Muscle of leg (tissue), 11 donors: ENCODE results near the gene SLC26A2. TPM values are rescaled to one million over a fixed set of nuclear protein-coding genes. Genes with fewer than 3 reads are reported as not detected.

Source experiments
- DNase-seq: peaks from one replicate; pipeline ENCODE4 v3.0.0; 2013
- H3K27ac ChIP-seq: one replicate; pipeline ENCODE4 v1.5.1; 2013; ENCODE audit warnings: mild to moderate bottlenecking, low read length, control low read depth
- H3K27me3 ChIP-seq: one replicate; pipeline ENCODE4 v1.6.1; 2013; ENCODE audit warnings: low read length; ENCODE audit not compliant: control insufficient read depth, insufficient read depth
- H3K36me3 ChIP-seq: one replicate; pipeline ENCODE4 v1.6.1; 2013; ENCODE audit warnings: low read length; ENCODE audit not compliant: control insufficient read depth, insufficient read depth
- H3K4me1 ChIP-seq: one replicate; pipeline ENCODE4 v1.6.1; 2013; ENCODE audit warnings: low read length; ENCODE audit not compliant: control insufficient read depth, insufficient read depth
- H3K4me3 ChIP-seq: one replicate; pipeline ENCODE4 v1.5.1; 2013; ENCODE audit warnings: low read length, control low read depth
- H3K9me3 ChIP-seq: replicated peaks from 2 replicates; pipeline ENCODE4 v1.6.1; 2013; ENCODE audit warnings: low read depth, low read length; ENCODE audit not compliant: control insufficient read depth
- WGBS: methylation state at CpG from one replicate; pipeline ENCODE4 v1.1.5; 2013; ENCODE audit warnings: missing lambda C conversion rate; ENCODE audit not compliant: insufficient coverage; 5-methylcytosine and 5-hydroxymethylcytosine counted together
- polyA plus RNA-seq, 8 donors: library from polyadenylated mRNA; unstranded; fragments of 120-200 nt; gene quantifications; one replicate each; pipeline versions ENCODE4 v1.2.1 to v1.2.3, GENCODE V29; 2013; ENCODE audit warnings: inconsistent platforms in 1 of 8, low replicate concordance in 1 of 8; ENCODE audit not compliant: insufficient read length in 8 of 8, insufficient read depth in 1 of 8
- total RNA-seq: library from RNA; stranded (reverse); fragments of 120-200 nt; gene quantifications from one replicate; pipeline ENCODE4 v1.2.4, GENCODE V29; 2013

SLC26A2 gene
- total and polyA plus RNA-seq, 9 donors: 8.6 to 14.5 (median 10.4) TPM

DNA sequence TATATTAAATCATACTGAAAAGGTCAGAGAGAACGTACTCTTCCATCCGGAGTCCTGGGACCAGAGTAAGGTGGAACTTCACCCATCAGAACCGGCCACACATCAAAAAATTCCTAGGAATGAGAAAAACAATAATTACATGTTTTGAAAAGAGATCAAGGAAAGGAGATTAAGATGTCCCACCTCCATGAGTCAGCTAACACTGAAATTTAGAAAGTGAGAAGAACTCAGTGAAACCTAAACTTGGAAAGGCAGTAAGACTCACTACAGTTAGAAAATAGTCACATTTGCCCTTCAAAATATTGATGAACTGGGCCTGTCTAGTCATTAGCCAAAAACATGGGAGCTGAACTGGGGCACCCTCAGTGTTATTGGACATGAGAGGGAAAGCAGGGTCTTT is 39.0 kb upstream of the SLC26A2 start:
- no CpG with 5 or more reads among the region's 3 CpGs for whole genome bisulfite sequencing
- Histone ChIP-seq H3K9me3 (no peaks in the 10 kb centered on the region), H3K4me3 (no peak overlapping the region), H3K36me3 (no peaks in the 10 kb centered on the region), H3K27me3 (no peaks in the 10 kb centered on the region), H3K27ac (no peak overlapping the region), H3K4me1 (no peaks in the 10 kb centered on the region)
- DNase-seq: no peak

GRCh38 chr5:149922950-149923349 is 37.6 kb upstream of the SLC26A2 start:
- H3K36me3 ChIP-seq: no peaks in the 10 kb centered on the region
- no peaks in the 10 kb centered on the region for H3K9me3 ChIP-seq
- H3K27me3 ChIP-seq: no peaks in the 10 kb centered on the region
- WGBS: 81% methylated on average over 5 of the region's 6 CpGs
- no peak for DNase-seq
- no peaks in the 10 kb centered on the region for H3K4me1 ChIP-seq
- no peak overlapping the region for H3K27ac ChIP-seq
- no peak overlapping the region for H3K4me3 ChIP-seq

GRCh38 chr5:149924486-149924885 is 36.1 kb upstream of the SLC26A2 start:
- DNase-seq: no peak
- Histone ChIP-seq H3K4me3 (no peak overlapping the region), H3K36me3 (no peaks in the 10 kb centered on the region), H3K27me3 (no peaks in the 10 kb centered on the region), H3K9me3 (no peaks in the 10 kb centered on the region), H3K27ac (no peak overlapping the region), H3K4me1 (no peaks in the 10 kb centered on the region)
- WGBS: 79% methylated on average over 3 of the region's 5 CpGs

- Histone ChIP-seq H3K27me3 (peaks cover 10% of the 10 kb centered on the region), H3K27ac (no peak overlapping the region), H3K4me3 (no peak overlapping the region), H3K36me3 (no peaks in the 10 kb centered on the region), H3K4me1 (no peaks in the 10 kb centered on the region), H3K9me3 (no peaks in the 10 kb centered on the region)
- 67% methylated on average over 5 of the region's 6 CpGs for WGBS
- peak; percentile 12 for DNase-seq
Observed at GRCh38 chr5:149930043-149930748, 30.4 kb upstream of the SLC26A2 start.

- H3K27ac ChIP-seq: no peak overlapping the region
- no CpG with 5 or more reads among the region's 7 CpGs for WGBS
- H3K4me3 ChIP-seq: no peak overlapping the region
Observed at GRCh38 chr5:149930749-149931574, 29.6 kb upstream of the SLC26A2 start.

GRCh38 chr5:149931992-149932436 is 28.5 kb upstream of the SLC26A2 start:
- Histone ChIP-seq H3K36me3 (no peaks in the 10 kb centered on the region), H3K27ac (peak overlapping the region; percentile 10), H3K4me3 (no peak overlapping the region), H3K4me1 (no peaks in the 10 kb centered on the region), H3K27me3 (peaks cover 13% of the 10 kb centered on the region), H3K9me3 (no peaks in the 10 kb centered on the region)
- WGBS: 80% methylated on average over 1 of the region's 14 CpGs
- DNase-seq: no peak

More at GRCh38 chr5:149930749-149931574, 29.6 kb upstream of the SLC26A2 start:
- no peak for DNase-seq
- H3K4me1 ChIP-seq: no peaks in the 10 kb centered on the region
- H3K36me3 ChIP-seq: no peaks in the 10 kb centered on the region
- no peaks in the 10 kb centered on the region for H3K9me3 ChIP-seq
- H3K27me3 ChIP-seq: peaks cover 13% of the 10 kb centered on the region

GRCh38 chr5:149932445-149933350 is 27.9 kb upstream of the SLC26A2 start:
- Histone ChIP-seq H3K36me3 (no peaks in the 10 kb centered on the region), H3K4me3 (no peak overlapping the region), H3K27me3 (peaks cover 13% of the 10 kb centered on the region), H3K27ac (no peak overlapping the region), H3K9me3 (no peaks in the 10 kb centered on the region), H3K4me1 (no peaks in the 10 kb centered on the region)
- no peak for DNase-seq
- 66% methylated on average over 19 of the region's 25 CpGs for WGBS

DNA sequence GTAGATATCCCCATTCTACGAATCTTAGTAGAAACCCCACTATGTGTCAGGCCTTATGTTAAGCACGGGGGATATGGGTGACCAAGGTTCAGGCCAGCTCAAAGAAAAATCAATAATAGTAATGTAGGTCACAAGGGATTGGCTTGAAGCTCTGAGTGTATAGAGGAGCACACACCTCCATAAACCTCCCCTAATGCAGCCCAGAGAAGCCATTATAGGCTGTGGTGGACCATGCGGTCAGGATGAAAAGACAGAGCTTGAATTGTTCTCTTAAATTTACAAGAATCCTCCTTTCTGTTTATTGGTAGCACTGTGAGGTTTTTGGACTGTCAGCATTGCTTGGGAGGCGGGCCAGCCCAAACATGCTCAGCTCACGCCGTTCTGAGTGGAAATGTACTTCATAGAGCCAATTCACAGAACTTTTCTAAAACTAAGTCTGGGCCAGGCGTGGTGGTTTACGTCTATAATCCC is 25.1 kb upstream of the SLC26A2 start:
- peak; percentile 11 for DNase-seq
- Histone ChIP-seq H3K36me3 (no peaks in the 10 kb centered on the region), H3K9me3 (no peaks in the 10 kb centered on the region), H3K4me3 (no peak overlapping the region), H3K27me3 (peaks cover 13% of the 10 kb centered on the region), H3K27ac (no peak overlapping the region), H3K4me1 (peaks cover 3% of the 10 kb centered on the region)
- WGBS: 40% methylated on average over 1 of the region's 8 CpGs

DNA sequence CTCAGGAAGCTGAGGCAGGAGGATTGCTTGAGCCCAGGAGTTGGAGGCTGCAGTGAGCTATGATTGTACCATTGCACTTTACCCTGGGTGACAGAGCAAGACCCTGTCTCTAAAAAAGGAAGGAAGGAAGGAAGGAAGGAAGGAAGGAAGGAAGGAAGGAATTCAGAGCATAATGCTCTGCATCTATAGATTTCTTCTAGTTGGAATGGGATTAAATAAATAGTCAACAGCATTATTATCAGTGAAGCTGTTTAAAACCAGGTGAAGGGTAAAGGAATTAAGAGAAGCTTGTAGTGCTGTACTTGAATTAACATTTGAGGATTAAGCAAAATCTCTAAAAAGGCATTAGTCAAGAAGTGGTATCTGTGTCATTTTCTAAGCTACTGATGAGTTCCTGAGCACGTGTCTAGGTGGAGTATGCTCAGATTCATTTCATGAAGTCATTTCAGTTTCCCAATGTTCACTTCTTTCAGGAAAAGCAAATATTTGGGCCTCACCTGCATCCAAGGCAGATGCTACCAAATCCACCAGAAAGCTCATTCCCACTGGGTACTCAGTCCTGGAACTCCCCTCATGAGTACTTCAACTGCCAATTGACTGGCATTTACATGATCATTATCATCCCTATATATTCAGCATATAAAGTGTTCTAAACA is 24.4 kb upstream of the SLC26A2 start:
- 86% methylated on average over 1 of the region's 1 CpG for WGBS

More for the DNA sequence above, 24.4 kb upstream of the SLC26A2 start:
- peaks cover 3% of the 10 kb centered on the region for H3K4me1 ChIP-seq
- H3K9me3 ChIP-seq: no peaks in the 10 kb centered on the region
- H3K4me3 ChIP-seq: no peak overlapping the region
- DNase-seq: no peak
- H3K27me3 ChIP-seq: peaks cover 13% of the 10 kb centered on the region
- no peaks in the 10 kb centered on the region for H3K36me3 ChIP-seq
- H3K27ac ChIP-seq: no peak overlapping the region
